LNCAP (cell line): ENCODE measurements around the gene ARAP1.

Experiments used
- TF ChIP-seq, protein P1 (sequence below): fragments of 450-650 bp; IDR thresholded peaks from 2 replicates; pipeline ENCODE4 v1.5.1; 2017; ENCODE audit warnings: mild to moderate bottlenecking

ARAP1 gene

DNA sequence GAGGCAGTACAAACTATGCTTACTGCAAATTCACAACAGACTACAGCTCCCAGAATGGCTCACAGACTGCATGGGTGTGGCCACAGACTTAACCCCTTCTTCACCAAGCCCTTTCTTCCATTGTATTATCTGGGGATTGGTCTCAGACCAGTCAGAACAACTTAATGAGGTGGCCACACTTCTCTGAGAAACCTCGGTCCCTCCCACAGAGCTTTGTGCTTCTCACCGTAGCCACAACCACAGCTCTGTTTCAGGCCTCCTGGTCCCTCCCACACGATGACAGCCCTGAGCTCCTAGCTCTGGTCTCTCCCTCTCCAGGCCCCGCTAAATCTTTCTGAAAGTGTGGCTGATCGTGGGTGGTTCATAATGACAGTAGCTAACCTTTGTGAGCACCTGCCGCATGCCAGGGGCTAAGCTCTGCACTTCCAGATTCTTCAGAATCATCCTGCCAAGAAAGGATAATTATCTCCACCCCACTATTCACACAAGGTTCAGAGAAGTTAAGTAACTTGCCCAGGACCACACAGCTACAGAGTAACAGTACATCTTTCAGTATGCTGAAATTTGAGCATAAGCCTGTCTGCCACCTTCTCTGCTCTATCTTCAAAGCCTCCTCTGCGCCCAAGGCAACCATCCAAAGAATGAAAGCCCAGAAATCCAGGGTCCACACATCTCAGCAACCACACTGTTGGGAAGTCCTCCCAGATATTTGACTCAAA, 83.4 kb downstream of the ARAP1 start:
- TF ChIP-seq, protein P1, sequence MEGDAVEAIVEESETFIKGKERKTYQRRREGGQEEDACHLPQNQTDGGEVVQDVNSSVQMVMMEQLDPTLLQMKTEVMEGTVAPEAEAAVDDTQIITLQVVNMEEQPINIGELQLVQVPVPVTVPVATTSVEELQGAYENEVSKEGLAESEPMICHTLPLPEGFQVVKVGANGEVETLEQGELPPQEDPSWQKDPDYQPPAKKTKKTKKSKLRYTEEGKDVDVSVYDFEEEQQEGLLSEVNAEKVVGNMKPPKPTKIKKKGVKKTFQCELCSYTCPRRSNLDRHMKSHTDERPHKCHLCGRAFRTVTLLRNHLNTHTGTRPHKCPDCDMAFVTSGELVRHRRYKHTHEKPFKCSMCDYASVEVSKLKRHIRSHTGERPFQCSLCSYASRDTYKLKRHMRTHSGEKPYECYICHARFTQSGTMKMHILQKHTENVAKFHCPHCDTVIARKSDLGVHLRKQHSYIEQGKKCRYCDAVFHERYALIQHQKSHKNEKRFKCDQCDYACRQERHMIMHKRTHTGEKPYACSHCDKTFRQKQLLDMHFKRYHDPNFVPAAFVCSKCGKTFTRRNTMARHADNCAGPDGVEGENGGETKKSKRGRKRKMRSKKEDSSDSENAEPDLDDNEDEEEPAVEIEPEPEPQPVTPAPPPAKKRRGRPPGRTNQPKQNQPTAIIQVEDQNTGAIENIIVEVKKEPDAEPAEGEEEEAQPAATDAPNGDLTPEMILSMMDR = no peak

DNA sequence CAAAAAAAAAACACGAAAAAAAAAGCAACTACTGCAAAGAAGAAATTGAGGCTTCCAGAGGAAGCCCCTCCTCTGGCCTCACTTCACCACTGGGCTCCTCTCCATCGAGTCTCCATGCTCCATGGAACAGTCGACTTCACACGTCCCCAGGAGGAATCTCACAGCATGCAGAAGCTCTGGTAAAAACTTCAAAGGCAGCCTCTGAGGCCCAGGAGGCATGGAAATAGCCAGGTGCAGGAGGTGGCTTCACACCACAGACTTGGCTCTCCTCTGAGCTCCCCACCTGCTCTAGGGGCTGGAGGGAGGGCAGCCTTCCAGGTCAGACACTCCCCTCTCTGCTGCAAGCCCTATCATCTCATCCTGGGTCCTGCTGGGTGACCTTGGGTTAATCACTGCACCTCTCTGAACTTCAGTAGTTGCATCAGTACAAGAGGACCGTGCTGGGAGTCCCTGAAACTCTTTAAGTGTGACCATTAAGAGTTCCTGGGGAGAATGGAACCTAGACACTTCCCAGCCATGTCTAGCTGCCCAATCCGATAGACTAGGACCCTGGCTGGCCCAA, 86.2 kb downstream of the ARAP1 start:
- TF ChIP-seq, protein P1 = no peak

DNA sequence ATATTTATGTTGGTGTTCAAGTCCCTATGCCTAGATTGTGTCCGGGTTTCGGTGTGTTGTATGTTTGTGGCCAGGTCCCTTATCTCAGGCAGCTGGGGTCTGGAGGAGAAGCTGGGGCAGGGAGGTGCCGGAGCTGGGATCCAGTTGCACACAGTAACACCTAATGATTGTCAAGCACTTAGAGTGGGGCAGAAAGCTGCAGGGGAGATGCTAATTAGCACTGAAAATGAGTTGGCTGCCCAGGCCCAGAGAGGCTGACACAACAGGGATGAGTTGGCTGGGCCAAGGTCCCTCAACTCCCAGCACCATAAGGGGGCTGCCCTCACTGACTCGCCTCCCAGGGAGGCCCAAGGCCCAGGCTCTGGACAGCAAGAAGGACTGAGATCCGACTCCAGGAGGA, 90.2 kb downstream of the ARAP1 start:
- TF ChIP-seq, protein P1 = no peak

DNA sequence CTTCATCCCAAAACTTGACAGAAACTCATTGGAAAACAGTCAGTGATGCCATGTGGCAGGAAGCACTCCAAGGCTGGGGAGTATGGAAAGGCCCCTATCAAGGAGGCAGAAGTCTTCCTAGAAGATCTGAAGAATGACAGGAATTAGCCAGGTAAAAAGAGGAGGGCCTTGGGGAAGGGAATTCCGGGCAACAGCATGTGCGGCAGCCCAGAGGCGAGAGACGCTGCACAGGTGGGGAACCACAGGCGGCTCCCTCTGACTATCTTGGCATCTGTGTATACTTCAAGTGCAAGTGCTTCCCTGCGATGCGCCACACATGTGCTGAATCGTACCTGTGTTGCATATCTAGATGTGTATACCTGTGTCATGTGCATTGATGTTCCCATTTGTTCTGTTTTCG, 90.7 kb downstream of the ARAP1 start:
- TF ChIP-seq, protein P1 = no peak

- TF ChIP-seq, protein P1 = no peak
Observed at GRCh38 chr11:72658989-72659640, 93.1 kb downstream of the ARAP1 start.

- TF ChIP-seq, protein P1 = no peak
Observed at GRCh38 chr11:72657411-72658100, 94.7 kb downstream of the ARAP1 start.

- TF ChIP-seq, protein P1 = no peak
Observed at GRCh38 chr11:72655896-72656464, 96.2 kb downstream of the ARAP1 start.
